Suprapubic skin (tissue), 4 donors: ENCODE measurements around the gene CD93.

Experiments
- POLR2A ChIP-seq, 2 donors: fragments of 450-650 bp; IDR thresholded peaks; one replicate each; pipeline ENCODE4 v1.6.1; 2017; ENCODE audit warnings: antibody characterized with exemption in 2 of 2, mild to moderate bottlenecking in 2 of 2, moderate library complexity in 2 of 2
- POLR2AphosphoS5 ChIP-seq, 3 donors: sonication (generic); formaldehyde crosslinking; IDR thresholded peaks; one replicate each; pipeline ENCODE4 v1.6.1; 2017; ENCODE audit warnings: antibody characterized with exemption in 3 of 3
- TF ChIP-seq, protein P1 (sequence below), 2 donors: fragments of 200-600 bp in 1 of 2; fragments of 450-650 bp in 1 of 2; sonication (generic) in 1 of 2; IDR thresholded peaks; one replicate each; pipeline ENCODE4 v1.5.1; 2016 to 2019; ENCODE audit warnings: antibody characterized with exemption in 2 of 2, mild to moderate bottlenecking in 1 of 2, moderate library complexity in 1 of 2

DNA sequence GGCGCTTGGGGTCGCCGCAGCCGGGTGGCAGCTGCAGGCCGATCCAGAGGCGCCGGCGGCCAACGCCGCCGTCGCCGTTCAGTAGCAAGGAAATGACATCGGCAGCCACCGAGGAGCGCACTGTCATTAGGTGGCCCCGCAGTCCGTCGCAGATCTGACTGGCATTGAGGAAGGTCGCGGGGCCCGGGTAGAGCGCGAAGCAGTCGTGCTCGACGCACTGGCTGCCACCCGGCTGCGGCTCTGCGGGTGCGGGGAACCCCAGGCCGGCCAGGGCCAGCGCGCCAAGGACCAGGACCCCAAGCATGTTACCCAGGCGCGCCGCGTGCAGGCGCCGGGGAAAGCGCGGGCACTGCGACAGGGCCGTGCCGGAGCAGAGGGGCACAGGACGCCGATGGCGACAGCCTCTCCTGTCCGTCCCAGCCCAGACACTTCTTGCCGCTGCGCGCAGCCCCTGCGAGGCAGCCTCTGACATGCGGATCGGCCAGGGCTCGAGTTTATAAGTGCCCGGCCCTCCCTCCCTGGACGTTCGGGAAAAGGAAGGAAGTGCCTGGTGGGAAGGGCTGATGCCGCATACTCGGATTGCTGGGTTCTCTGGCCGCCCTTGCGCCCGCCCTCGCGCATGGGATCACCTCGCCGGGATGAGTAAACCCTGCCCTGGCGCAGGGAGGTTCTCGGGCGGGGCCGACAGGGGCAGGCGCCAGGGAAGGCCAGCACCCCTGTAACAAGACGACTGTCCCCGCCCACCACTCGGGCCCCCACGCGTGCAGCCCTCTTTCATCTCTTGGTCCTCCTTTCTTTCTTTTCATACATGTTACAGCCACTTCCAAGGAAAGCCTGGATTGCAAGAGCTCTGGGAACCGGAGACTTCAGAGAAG, 36.7 kb downstream of the CD93 start, which contains the start of gene THBD:
- TF ChIP-seq, protein P1, sequence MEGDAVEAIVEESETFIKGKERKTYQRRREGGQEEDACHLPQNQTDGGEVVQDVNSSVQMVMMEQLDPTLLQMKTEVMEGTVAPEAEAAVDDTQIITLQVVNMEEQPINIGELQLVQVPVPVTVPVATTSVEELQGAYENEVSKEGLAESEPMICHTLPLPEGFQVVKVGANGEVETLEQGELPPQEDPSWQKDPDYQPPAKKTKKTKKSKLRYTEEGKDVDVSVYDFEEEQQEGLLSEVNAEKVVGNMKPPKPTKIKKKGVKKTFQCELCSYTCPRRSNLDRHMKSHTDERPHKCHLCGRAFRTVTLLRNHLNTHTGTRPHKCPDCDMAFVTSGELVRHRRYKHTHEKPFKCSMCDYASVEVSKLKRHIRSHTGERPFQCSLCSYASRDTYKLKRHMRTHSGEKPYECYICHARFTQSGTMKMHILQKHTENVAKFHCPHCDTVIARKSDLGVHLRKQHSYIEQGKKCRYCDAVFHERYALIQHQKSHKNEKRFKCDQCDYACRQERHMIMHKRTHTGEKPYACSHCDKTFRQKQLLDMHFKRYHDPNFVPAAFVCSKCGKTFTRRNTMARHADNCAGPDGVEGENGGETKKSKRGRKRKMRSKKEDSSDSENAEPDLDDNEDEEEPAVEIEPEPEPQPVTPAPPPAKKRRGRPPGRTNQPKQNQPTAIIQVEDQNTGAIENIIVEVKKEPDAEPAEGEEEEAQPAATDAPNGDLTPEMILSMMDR (IDR thresholded peaks at IDR 0.05): no peak
- TF ChIP-seq POLR2A (IDR thresholded peaks at IDR 0.05): peak; percentile 72 to 81
- peak; percentile 51 to 90 (median 85) for TF ChIP-seq POLR2AphosphoS5 (IDR thresholded peaks at IDR 0.05)
